Skeletal muscle satellite cell (primary cell): ENCODE results near the gene SUSD5. TPM values are rescaled to one million over a fixed set of nuclear protein-coding genes. Genes with fewer than 3 reads are reported as not detected.

Experiments
- H3K27me3 ChIP-seq: 2 replicates; pipeline ENCODE4 v1.7.0; 2013; ENCODE audit warnings: low read length; ENCODE audit not compliant: control insufficient read depth, insufficient read depth
- H3K36me3 ChIP-seq: 2 replicates; pipeline ENCODE4 v1.7.0; 2013; ENCODE audit warnings: mild to moderate bottlenecking, control low read depth, low read length; ENCODE audit not compliant: insufficient read depth
- H3K4me1 ChIP-seq: 2 replicates; pipeline ENCODE4 v1.7.0; 2013; ENCODE audit warnings: low read length; ENCODE audit not compliant: control insufficient read depth, insufficient read depth
- H3K4me2 ChIP-seq: 2 replicates; pipeline ENCODE4 v1.7.0; 2013; ENCODE audit warnings: mild to moderate bottlenecking, low read length
- H3K4me3 ChIP-seq: 2 replicates; pipeline ENCODE4 v1.7.0; 2013; ENCODE audit warnings: low read length
- H3K9ac ChIP-seq: 2 replicates; pipeline ENCODE4 v1.7.0; 2013; ENCODE audit warnings: mild to moderate bottlenecking, low read depth, low read length, moderate library complexity
- H3K9me3 ChIP-seq: replicated peaks from 2 replicates; pipeline ENCODE4 v1.7.0; 2013; ENCODE audit warnings: mild to moderate bottlenecking, control low read depth, low read length
- total RNA-seq: library from RNA; depleted of rRNA; stranded (reverse); fragments of >200 nt; gene quantifications from 2 replicates; pipeline ENCODE4 v1.2.3, GENCODE V29; 2012; rRNA removed

The SUSD5 gene
- 1.7 and 2.5 TPM in 2 replicates for total RNA-seq

- H3K36me3 ChIP-seq = no peaks in the 10 kb centered on the region
- H3K9me3 ChIP-seq = no peaks in the 10 kb centered on the region
- H3K4me3 ChIP-seq = peak within 1 kb of the TSS; percentile 86
- peaks cover 6% of the 10 kb centered on the region for H3K4me1 ChIP-seq
- H3K4me2 ChIP-seq = peak within 1 kb of the TSS; percentile 98
- no peaks in the 10 kb centered on the region for H3K27me3 ChIP-seq
- H3K9ac ChIP-seq = peak within 1 kb of the TSS; percentile 73
Measured at GRCh38 chr3:33218446-33219174, at the start of gene SUSD5. TSS of gene SUSD5 (minus strand) at chr3:33218810. CDS start at chr3:33218797, 13 bp downstream.

GRCh38 chr3:33260104-33260503 lies 41.5 kb upstream of the SUSD5 start:
- H3K4me2 ChIP-seq = no peak overlapping the region
- no peak overlapping the region for H3K9ac ChIP-seq
- no peaks in the 10 kb centered on the region for H3K27me3 ChIP-seq
- no peak overlapping the region for H3K4me3 ChIP-seq
- no peaks in the 10 kb centered on the region for H3K4me1 ChIP-seq
- no peaks in the 10 kb centered on the region for H3K9me3 ChIP-seq
- H3K36me3 ChIP-seq = no peaks in the 10 kb centered on the region

- Histone ChIP-seq H3K36me3 (no peaks in the 10 kb centered on the region), H3K9ac (no peak overlapping the region), H3K4me1 (no peaks in the 10 kb centered on the region), H3K27me3 (no peaks in the 10 kb centered on the region), H3K4me3 (no peak overlapping the region), H3K4me2 (no peak overlapping the region), H3K9me3 (no peaks in the 10 kb centered on the region)
Measured at GRCh38 chr3:33256249-33256648, 37.6 kb upstream of the SUSD5 start.

- Histone ChIP-seq H3K27me3 (no peaks in the 10 kb centered on the region), H3K4me1 (peaks cover 4% of the 10 kb centered on the region), H3K4me2 (no peak overlapping the region), H3K4me3 (no peak overlapping the region), H3K36me3 (no peaks in the 10 kb centered on the region), H3K9ac (no peak overlapping the region), H3K9me3 (no peaks in the 10 kb centered on the region)
Measured at GRCh38 chr3:33250712-33251111, 32.1 kb upstream of the SUSD5 start.

GRCh38 chr3:33246786-33247185 lies 28.2 kb upstream of the SUSD5 start:
- H3K4me2 ChIP-seq = no peak overlapping the region
- peaks cover 4% of the 10 kb centered on the region for H3K4me1 ChIP-seq
- H3K27me3 ChIP-seq = no peaks in the 10 kb centered on the region
- no peaks in the 10 kb centered on the region for H3K36me3 ChIP-seq
- no peaks in the 10 kb centered on the region for H3K9me3 ChIP-seq
- H3K4me3 ChIP-seq = no peak overlapping the region
- H3K9ac ChIP-seq = no peak overlapping the region

- no peaks in the 10 kb centered on the region for H3K27me3 ChIP-seq
- H3K4me2 ChIP-seq = no peak overlapping the region
- H3K9ac ChIP-seq = no peak overlapping the region
- no peak overlapping the region for H3K4me3 ChIP-seq
- no peaks in the 10 kb centered on the region for H3K36me3 ChIP-seq
- H3K9me3 ChIP-seq = no peaks in the 10 kb centered on the region
- no peaks in the 10 kb centered on the region for H3K4me1 ChIP-seq
Measured at GRCh38 chr3:33240261-33240660, 21.7 kb upstream of the SUSD5 start.

- no peaks in the 10 kb centered on the region for H3K27me3 ChIP-seq
- H3K9ac ChIP-seq = no peak overlapping the region
- H3K36me3 ChIP-seq = no peaks in the 10 kb centered on the region
- H3K4me3 ChIP-seq = no peak overlapping the region
- no peaks in the 10 kb centered on the region for H3K4me1 ChIP-seq
- H3K9me3 ChIP-seq = no peaks in the 10 kb centered on the region
- H3K4me2 ChIP-seq = no peak overlapping the region
Measured at GRCh38 chr3:33238923-33239322, 20.3 kb upstream of the SUSD5 start.

- no peaks in the 10 kb centered on the region for H3K27me3 ChIP-seq
- H3K9ac ChIP-seq = no peak overlapping the region
- no peaks in the 10 kb centered on the region for H3K9me3 ChIP-seq
- no peaks in the 10 kb centered on the region for H3K36me3 ChIP-seq
- H3K4me2 ChIP-seq = no peak overlapping the region
- H3K4me1 ChIP-seq = no peaks in the 10 kb centered on the region
- no peak overlapping the region for H3K4me3 ChIP-seq
Measured at GRCh38 chr3:33237439-33237838, 18.8 kb upstream of the SUSD5 start.

GRCh38 chr3:33236005-33236404 lies 17.4 kb upstream of the SUSD5 start:
- Histone ChIP-seq H3K9me3 (no peaks in the 10 kb centered on the region), H3K4me3 (no peak overlapping the region), H3K4me1 (no peaks in the 10 kb centered on the region), H3K36me3 (no peaks in the 10 kb centered on the region), H3K9ac (no peak overlapping the region), H3K27me3 (no peaks in the 10 kb centered on the region), H3K4me2 (no peak overlapping the region)

GRCh38 chr3:33233884-33234283 lies 15.3 kb upstream of the SUSD5 start:
- Histone ChIP-seq H3K9ac (no peak overlapping the region), H3K4me1 (no peaks in the 10 kb centered on the region), H3K27me3 (no peaks in the 10 kb centered on the region), H3K36me3 (no peaks in the 10 kb centered on the region), H3K4me2 (no peak overlapping the region), H3K4me3 (no peak overlapping the region), H3K9me3 (no peaks in the 10 kb centered on the region)

GRCh38 chr3:33231756-33232465 lies 13.3 kb upstream of the SUSD5 start:
- no peaks in the 10 kb centered on the region for H3K27me3 ChIP-seq
- no peak overlapping the region for H3K9ac ChIP-seq
- H3K9me3 ChIP-seq = no peaks in the 10 kb centered on the region
- H3K4me2 ChIP-seq = no peak overlapping the region
- no peak overlapping the region for H3K4me3 ChIP-seq
- H3K4me1 ChIP-seq = no peaks in the 10 kb centered on the region
- H3K36me3 ChIP-seq = no peaks in the 10 kb centered on the region

- Histone ChIP-seq H3K9ac (no peak overlapping the region), H3K4me1 (no peaks in the 10 kb centered on the region), H3K4me2 (no peak overlapping the region), H3K36me3 (no peaks in the 10 kb centered on the region), H3K27me3 (no peaks in the 10 kb centered on the region), H3K9me3 (no peaks in the 10 kb centered on the region), H3K4me3 (no peak overlapping the region)
Measured at GRCh38 chr3:33229947-33230346, 11.3 kb upstream of the SUSD5 start.
